ENCODE measurements around the gene APEX1.

DNA sequence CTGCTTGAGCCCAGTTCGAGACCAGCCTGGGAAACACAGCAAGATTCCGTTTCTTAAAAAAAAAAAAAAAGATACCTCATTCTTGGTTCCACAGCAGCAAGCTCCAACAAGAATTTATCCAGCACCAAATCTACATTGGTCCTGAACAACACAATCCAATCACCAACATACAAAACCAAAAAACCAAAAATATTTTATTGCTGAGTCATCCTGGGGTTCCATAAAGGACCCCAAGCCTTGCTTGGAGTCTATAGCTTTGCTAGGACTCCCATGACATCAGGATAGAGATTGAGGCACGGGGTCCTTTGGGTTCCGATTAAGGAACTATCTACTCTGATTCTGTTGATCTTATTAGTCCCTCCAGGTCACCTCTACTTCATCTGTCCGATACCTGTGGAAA lies 8.1 kb upstream of the APEX1 start:
- TF ChIP-seq POLR2A (IDR thresholded peaks at IDR 0.05): no peak
- TF ChIP-seq, protein P1, sequence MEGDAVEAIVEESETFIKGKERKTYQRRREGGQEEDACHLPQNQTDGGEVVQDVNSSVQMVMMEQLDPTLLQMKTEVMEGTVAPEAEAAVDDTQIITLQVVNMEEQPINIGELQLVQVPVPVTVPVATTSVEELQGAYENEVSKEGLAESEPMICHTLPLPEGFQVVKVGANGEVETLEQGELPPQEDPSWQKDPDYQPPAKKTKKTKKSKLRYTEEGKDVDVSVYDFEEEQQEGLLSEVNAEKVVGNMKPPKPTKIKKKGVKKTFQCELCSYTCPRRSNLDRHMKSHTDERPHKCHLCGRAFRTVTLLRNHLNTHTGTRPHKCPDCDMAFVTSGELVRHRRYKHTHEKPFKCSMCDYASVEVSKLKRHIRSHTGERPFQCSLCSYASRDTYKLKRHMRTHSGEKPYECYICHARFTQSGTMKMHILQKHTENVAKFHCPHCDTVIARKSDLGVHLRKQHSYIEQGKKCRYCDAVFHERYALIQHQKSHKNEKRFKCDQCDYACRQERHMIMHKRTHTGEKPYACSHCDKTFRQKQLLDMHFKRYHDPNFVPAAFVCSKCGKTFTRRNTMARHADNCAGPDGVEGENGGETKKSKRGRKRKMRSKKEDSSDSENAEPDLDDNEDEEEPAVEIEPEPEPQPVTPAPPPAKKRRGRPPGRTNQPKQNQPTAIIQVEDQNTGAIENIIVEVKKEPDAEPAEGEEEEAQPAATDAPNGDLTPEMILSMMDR (IDR thresholded peaks at IDR 0.05): no peak
- no peak for TF ChIP-seq POLR2AphosphoS5 (IDR thresholded peaks at IDR 0.05)

Measured in upper lobe of left lung (tissue), 4 donors.